LNCaP clone FGC (cell line): ENCODE results near the gene SH3BGRL.

ENCODE experiments used
- DNase-seq: peaks from one replicate; pipeline ENCODE4 v3.0.0-alpha.2; 2011; ENCODE audit warnings: low read depth
- H3K4me3 ChIP-seq: 2 replicates; pipeline ENCODE4 v1.5.1; 2011; ENCODE audit warnings: mild to moderate bottlenecking, low read depth, low read length, control low read depth
- TF ChIP-seq, protein P1 (sequence below): IDR thresholded peaks from 2 replicates; pipeline ENCODE4 v1.5.1; 2012; ENCODE audit warnings: mild to moderate bottlenecking; ENCODE audit not compliant: control insufficient read depth, insufficient read depth; ENCODE audit errors: extremely low read depth

The SH3BGRL gene

DNA sequence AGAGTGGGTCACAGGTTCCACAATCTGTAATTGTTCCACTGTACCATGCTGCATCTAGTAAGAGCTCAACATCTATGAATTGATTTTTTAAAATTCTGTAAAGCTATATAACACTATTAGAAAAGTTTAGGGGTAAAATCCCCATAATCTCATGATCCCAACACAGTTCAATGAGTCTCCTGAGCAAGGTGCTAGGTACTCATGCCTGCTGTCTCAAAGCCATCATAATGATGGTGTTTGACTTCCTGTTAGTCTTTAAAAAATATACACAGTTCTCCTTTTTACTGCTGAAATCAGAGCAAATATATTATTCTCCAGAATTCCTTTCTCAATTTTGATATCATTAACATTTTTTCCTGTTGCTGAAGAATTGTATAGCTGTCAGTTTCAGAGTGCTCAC lies 55.9 kb downstream of the SH3BGRL start:
- no peak for DNase-seq

DNA sequence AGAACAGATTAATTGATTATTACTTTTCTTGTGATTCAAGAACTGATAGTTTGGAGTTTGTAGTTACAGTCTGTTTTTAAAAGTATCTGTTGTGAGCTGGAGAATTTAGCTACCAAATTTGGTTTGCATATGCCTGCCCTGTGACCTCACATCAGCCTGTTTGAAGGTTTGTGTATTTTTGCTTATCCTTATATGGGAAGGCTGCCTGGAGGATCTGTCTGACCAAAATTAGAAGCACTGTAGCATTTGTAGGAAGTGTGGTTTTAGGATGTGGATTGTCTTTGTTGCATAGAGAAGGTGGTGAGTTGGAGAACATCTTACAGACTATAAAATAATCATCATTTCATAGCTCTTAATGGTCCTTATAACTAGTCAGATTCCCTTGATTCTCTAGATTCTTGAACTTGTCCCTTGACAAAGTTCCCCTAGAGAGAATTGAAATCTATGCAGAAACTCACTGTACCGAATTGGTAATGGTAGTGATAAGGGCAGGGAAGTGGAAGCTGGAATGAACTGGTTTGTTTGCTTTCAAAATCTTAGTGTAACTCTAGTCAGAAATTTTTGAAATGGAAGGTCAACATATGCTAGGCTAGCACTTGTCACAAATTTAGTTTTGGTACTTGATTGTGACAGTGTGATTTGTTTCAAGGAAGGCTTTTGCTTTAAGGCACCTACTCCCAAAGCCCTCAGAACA lies 57.3 kb downstream of the SH3BGRL start:
- no peak for DNase-seq
- no peak overlapping the region for H3K4me3 ChIP-seq
- TF ChIP-seq, protein P1, sequence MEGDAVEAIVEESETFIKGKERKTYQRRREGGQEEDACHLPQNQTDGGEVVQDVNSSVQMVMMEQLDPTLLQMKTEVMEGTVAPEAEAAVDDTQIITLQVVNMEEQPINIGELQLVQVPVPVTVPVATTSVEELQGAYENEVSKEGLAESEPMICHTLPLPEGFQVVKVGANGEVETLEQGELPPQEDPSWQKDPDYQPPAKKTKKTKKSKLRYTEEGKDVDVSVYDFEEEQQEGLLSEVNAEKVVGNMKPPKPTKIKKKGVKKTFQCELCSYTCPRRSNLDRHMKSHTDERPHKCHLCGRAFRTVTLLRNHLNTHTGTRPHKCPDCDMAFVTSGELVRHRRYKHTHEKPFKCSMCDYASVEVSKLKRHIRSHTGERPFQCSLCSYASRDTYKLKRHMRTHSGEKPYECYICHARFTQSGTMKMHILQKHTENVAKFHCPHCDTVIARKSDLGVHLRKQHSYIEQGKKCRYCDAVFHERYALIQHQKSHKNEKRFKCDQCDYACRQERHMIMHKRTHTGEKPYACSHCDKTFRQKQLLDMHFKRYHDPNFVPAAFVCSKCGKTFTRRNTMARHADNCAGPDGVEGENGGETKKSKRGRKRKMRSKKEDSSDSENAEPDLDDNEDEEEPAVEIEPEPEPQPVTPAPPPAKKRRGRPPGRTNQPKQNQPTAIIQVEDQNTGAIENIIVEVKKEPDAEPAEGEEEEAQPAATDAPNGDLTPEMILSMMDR, result no peak

More for the DNA sequence above, 55.9 kb downstream of the SH3BGRL start:
- TF ChIP-seq, protein P1, result no peak
- H3K4me3 ChIP-seq, result no peak overlapping the region

DNA sequence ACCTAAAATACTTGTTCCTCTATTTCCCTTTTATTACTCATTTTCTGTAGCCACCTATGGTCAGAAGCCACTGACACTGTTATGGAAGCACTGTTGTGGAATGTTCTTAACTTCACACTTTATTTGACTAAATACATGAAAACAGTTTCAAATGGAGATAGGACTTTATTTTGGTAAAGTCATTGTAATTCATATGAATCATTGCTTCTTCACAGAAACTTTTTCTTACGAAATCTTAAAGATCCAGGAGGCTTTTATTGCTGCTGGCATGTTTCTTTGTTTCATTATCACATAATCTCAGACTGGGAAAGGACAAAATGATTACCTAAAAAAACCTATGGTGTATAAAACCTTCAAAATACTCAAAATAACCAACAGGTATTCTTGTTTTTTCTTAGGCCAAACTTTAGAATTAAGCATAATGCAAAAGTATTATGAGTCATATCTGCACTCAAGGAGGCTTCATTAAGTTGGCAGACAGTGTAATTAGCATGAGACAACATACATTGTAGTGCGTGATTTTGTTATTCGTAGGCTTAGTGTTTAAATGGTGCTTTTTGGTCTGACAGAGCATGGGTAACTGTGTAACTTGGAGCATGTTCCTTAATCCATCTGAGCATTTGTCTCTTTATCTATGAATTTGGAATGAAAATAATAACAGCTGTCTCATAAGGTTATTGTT lies 58.0 kb downstream of the SH3BGRL start:
- TF ChIP-seq, protein P1, result no peak
- no peak for DNase-seq
- H3K4me3 ChIP-seq, result no peak overlapping the region

DNA sequence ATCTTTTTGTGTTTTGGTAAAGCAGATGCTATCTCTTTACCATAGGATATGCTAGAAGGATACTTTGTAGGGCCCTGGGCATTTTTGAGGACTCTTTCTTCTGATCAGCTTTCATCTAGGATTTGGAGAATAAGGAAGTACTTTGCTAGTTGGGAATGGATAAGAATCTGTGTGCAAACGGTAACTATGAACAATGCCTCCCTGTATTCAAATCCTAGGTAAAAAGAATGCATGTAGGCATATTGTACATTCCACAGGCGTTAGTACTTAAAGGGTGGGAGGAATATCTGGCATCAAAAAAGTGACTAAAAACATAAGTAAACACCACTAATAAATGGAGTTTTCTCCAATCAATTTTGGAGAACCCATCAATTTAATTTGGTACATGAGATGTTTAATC lies 59.7 kb downstream of the SH3BGRL start:
- TF ChIP-seq, protein P1, result no peak
- DNase-seq, result no peak
- H3K4me3 ChIP-seq, result no peak overlapping the region

DNA sequence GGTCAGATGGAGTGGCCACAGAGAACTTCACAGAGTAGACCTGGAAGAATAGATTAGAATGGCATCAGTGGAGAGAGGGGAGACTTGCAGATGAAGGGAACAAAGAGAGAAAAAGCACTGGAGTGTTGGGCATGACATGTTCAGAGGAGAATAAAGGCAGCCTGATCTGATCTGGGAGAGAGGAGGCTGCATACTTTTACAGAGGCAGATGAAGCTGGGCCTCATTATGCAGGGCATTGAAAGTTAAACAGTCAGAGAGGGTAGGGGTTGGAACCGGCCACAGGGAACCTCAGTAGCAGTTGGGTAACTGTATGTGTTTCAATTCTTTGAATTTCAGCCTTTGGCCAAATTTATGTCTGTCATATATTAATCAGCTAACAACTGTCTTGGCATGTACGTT lies 61.2 kb downstream of the SH3BGRL start:
- H3K4me3 ChIP-seq, result no peak overlapping the region
- no peak for DNase-seq
- TF ChIP-seq, protein P1, result no peak

DNA sequence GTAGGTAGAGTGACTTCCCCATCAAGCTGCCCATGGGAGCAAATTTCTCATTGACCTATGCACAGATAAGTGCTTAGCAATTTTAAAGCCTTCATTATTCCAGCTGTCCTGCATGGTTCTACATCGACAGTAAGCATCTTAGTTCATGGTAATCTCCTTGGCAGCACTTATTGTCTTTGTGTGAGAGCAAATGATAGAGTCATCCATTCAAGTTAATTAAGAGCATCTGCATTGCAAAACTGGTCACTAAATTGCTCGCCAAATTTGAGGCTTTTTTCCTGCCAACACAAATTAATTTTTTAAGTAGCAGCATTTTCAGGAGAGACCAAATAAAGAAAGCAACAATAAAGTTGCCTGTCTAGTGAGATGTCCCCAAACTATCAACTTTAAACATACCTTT lies 76.7 kb downstream of the SH3BGRL start:
- TF ChIP-seq, protein P1, result no peak
- H3K4me3 ChIP-seq, result no peak overlapping the region
- DNase-seq, result no peak
